CD4-positive, alpha-beta T cell treated with Interleukin-4 for 4 hours (primary cell): ENCODE measurements around the gene UBQLNL.

Experiments used
- DNase-seq: peaks from one replicate; pipeline ENCODE4 v3.0.0-alpha.2; 2020

UBQLNL gene

DNA sequence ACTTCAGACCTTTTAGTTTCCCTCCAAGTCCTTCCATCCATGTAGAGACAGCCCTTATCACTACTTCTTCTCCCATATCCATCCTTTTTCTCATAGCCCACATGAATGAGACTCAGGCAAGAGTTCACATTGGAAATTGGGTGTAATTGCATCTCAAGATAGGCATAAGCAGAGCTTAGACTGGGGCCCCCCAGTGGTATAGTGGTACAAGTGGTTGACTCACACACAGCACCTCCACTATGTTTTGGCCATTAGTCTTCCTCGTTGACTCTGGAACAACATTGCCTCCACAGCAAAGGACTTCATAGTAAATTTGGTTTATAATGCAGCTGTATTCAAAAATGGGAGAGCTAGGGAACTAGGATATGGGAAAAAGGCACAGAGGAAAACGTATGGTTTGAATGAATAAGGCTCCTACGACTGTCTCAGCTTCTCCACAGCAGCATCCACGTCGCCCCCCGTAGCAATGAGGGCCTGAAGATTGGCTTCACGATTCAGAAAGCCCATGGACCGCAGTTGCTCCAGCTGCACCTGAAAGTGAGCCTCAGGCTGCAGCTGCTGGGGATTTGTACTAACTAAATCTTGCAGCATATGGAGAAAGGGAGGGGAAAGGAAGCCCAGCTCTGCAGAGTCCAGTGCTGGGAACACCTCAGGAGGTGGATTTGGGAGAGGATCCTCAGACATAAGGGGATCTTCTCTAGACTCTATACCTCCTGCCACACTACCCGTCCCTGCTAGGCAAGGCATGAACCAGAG, 9.1 kb downstream of the UBQLNL start:
- no peak for DNase-seq

- no peak for DNase-seq
Observed at GRCh38 chr11:5505363-5506048, 11.0 kb downstream of the UBQLNL start.

GRCh38 chr11:5504403-5504921, 12.0 kb downstream of the UBQLNL start:
- no peak for DNase-seq

GRCh38 chr11:5500393-5500801, 16.1 kb downstream of the UBQLNL start:
- no peak for DNase-seq

- DNase-seq: no peak
Observed at GRCh38 chr11:5499671-5500070, 16.8 kb downstream of the UBQLNL start.

- DNase-seq: no peak
Observed at GRCh38 chr11:5489576-5490357, 26.7 kb downstream of the UBQLNL start.

GRCh38 chr11:5488798-5489399, 27.6 kb downstream of the UBQLNL start:
- DNase-seq: no peak

DNA sequence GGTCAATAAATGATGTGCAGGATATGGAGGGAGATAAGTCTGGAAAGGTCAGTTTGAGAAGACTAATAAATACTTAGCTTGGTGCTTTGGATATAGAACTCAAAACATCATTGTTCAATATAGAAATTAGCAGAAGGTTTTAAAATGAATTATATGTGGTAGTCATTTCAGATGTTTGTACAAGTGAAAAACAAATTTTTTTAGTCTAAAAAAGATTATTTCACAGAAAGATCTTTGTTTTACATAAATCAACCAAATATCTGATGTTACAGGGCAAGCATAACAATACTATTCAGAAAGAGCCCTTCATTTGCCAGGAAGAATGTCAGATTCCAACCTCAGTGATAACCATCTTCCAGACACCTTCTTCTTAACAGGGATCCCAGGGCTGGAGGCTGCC, 28.1 kb downstream of the UBQLNL start, which contains the start of gene OR52D1:
OR52D1 (plus strand) TSS at position 301 of the 400 bp plus-strand sequence; CDS start at position 323, 22 bp downstream.
- DNase-seq: no peak

DNA sequence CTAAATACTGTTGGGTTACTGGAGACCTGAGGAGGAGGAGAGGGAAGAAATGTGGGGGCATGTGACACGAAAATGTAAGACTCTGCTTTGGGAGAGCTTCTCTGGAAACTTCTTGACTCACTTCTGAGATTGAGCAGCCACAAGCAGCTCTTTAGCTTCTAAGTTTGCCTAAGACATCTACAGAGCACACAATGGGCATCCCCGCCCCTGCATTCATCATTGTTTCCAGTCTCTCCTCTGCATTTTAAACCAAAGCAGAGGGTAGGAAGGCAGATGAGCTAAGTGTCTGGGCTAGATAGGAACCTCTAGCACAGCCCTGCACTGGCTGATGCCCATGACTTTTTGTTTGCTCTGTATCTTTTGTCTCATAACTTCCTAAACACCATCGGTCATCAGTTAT, 30.1 kb downstream of the UBQLNL start:
- DNase-seq: no peak

GRCh38 chr11:5486003-5486402, 30.5 kb downstream of the UBQLNL start:
- DNase-seq: no peak

GRCh38 chr11:5476186-5476819, 40.2 kb downstream of the UBQLNL start:
- DNase-seq: peak; percentile 41

GRCh38 chr11:5473921-5474320, 42.6 kb downstream of the UBQLNL start:
- no peak for DNase-seq

DNA sequence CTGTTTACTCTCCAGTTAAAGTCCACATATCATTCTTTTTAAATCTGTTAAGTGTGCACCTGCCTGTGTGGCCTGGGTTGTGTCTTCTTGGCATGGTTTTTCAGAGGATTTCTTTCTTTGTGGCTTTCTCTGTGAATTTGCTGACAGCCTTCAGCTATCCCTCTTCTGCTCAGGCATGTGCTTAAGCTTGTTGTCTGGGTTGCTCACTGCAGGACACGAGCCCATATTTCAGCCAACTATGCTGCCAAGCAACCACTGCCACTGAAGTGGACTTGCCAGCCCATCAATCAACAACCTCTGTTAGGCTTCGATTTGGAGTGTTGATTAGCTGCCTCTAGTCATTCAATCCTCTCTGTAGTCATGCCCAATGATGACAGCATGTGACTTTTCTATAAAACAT, 49.0 kb downstream of the UBQLNL start:
- DNase-seq: no peak
